Vagina (tissue), 2 donors: ENCODE data around the gene FADS2. TPM values are rescaled to one million over a fixed set of nuclear protein-coding genes. Genes with fewer than 3 reads are reported as not detected.

Experiments used
- DNase-seq, 2 donors: peaks; one replicate each; pipeline ENCODE4 v3.0.0-alpha.2; 2017; ENCODE audit errors: extremely low spot score in 2 of 2
- H3K27ac ChIP-seq: fragments of 200-600 bp; sonication (generic); one replicate; pipeline ENCODE4 v1.5.1; 2019
- H3K27me3 ChIP-seq: fragments of 200-600 bp; sonication (generic); one replicate; pipeline ENCODE4 v1.5.1; 2019
- H3K36me3 ChIP-seq, 2 donors: fragments of 200-600 bp; sonication (generic); one replicate each; pipeline ENCODE4 v1.5.1; 2017 to 2019
- H3K4me1 ChIP-seq: fragments of 200-600 bp; sonication (generic); one replicate; pipeline ENCODE4 v1.5.1; 2019
- H3K4me3 ChIP-seq, 2 donors: fragments of 200-600 bp; sonication (generic); 1 replicate in 1 of 2; 2 replicates in 1 of 2; pipeline ENCODE4 v1.5.1; 2016 to 2019
- H3K9me3 ChIP-seq: fragments of 200-600 bp; sonication (generic); one replicate; pipeline ENCODE4 v1.5.1; 2019
- POLR2A ChIP-seq, 2 donors: fragments of 450-650 bp; IDR thresholded peaks; one replicate each; pipeline ENCODE4 v1.6.1; 2017; ENCODE audit warnings: antibody characterized with exemption in 2 of 2, mild to moderate bottlenecking in 2 of 2, moderate library complexity in 2 of 2
- POLR2AphosphoS5 ChIP-seq, 2 donors: sonication (generic); formaldehyde crosslinking; IDR thresholded peaks; one replicate each; pipeline ENCODE4 v1.9.0; 2017; ENCODE audit warnings: antibody characterized with exemption in 2 of 2, mild to moderate bottlenecking in 2 of 2, low read depth in 1 of 2; ENCODE audit not compliant: insufficient read depth in 1 of 2
- intact Hi-C: fragments of 100-400 bp; cut with DNase I; formaldehyde crosslinking; loops from one replicate; pipeline ENCODE4 v1.15.1; 2023
- total RNA-seq: library from RNA; depleted of rRNA; stranded (reverse); fragments of >200 nt; gene quantifications from one replicate; pipeline ENCODE4 v1.2.3, GENCODE V29; 2016
- TF ChIP-seq, protein P1 (sequence below), 3 experiments: fragments of 450-650 bp in 2 of 3; fragments of 200-600 bp in 1 of 3; sonication (generic) in 1 of 3; IDR thresholded peaks; one replicate each; pipeline ENCODE4 v1.5.1; 2017 to 2019; ENCODE audit warnings: antibody characterized with exemption in 3 of 3, mild to moderate bottlenecking in 2 of 3, moderate library complexity in 2 of 3

Gene FADS2
- total RNA-seq, 1 donor from 2014 or later: 25.5 TPM

DNA sequence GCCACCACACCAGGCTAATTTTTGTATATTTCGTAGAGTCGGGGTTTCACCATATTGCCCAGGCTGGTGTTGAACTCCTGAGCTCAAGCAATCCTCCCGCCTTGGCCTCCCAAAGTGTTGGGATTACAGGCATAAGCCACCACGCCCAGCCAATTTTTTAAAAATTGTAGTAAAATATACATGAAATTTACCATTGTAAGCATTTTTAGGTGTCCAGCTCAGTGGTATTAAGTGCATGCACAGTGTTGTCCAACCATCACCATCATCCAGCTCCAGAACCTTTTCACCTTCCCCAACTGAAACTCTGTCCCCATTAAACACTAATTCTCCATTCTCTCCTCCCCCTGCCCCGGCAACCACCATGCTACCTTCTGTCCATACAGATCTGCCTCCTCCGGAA lies 54.8 kb downstream of the FADS2 start:
- Histone ChIP-seq H3K4me1 (peaks cover 4% of the 10 kb centered on the region), H3K36me3 (no peaks in the 10 kb centered on the region), H3K27ac (no peak overlapping the region), H3K9me3 (no peaks in the 10 kb centered on the region), H3K4me3 (no peak overlapping the region), H3K27me3 (no peaks in the 10 kb centered on the region)
- no peak for DNase-seq
- TF ChIP-seq POLR2AphosphoS5 (IDR thresholded peaks at IDR 0.05; ENCODE audit: insufficient read depth in 1 of 2, low read depth in 1 of 2): no peak
- TF ChIP-seq POLR2A (IDR thresholded peaks at IDR 0.05): no peak
- TF ChIP-seq, protein P1, sequence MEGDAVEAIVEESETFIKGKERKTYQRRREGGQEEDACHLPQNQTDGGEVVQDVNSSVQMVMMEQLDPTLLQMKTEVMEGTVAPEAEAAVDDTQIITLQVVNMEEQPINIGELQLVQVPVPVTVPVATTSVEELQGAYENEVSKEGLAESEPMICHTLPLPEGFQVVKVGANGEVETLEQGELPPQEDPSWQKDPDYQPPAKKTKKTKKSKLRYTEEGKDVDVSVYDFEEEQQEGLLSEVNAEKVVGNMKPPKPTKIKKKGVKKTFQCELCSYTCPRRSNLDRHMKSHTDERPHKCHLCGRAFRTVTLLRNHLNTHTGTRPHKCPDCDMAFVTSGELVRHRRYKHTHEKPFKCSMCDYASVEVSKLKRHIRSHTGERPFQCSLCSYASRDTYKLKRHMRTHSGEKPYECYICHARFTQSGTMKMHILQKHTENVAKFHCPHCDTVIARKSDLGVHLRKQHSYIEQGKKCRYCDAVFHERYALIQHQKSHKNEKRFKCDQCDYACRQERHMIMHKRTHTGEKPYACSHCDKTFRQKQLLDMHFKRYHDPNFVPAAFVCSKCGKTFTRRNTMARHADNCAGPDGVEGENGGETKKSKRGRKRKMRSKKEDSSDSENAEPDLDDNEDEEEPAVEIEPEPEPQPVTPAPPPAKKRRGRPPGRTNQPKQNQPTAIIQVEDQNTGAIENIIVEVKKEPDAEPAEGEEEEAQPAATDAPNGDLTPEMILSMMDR (IDR thresholded peaks at IDR 0.05): no peak
- intact Hi-C loops: no loop called here

DNA sequence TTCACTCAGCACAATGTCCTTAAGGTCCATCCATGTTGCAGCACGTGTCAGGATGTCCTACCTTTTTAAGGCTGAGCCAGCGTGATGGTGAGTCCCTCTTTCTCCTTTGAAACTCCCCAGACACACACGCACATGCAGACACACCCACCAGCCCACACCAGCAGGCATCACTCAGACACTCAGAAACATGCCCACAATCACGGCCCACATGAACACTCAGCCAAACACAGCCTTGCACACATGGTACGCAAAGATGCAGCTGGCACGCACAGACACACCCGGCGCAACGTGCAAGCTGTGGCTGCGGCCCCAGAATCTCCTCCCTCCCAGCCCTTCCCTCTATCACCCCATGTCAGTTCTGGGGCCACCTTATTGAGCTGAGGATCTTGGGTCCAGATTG lies 55.2 kb downstream of the FADS2 start:
- Histone ChIP-seq H3K4me1 (peaks cover 5% of the 10 kb centered on the region), H3K36me3 (no peaks in the 10 kb centered on the region), H3K27me3 (no peaks in the 10 kb centered on the region), H3K4me3 (no peak overlapping the region), H3K9me3 (no peaks in the 10 kb centered on the region), H3K27ac (no peak overlapping the region)
- intact Hi-C loops: no loop called here
- no peak for TF ChIP-seq POLR2A (IDR thresholded peaks at IDR 0.05)
- TF ChIP-seq POLR2AphosphoS5 (IDR thresholded peaks at IDR 0.05; ENCODE audit: insufficient read depth in 1 of 2, low read depth in 1 of 2): no peak
- TF ChIP-seq, protein P1 (IDR thresholded peaks at IDR 0.05): no peak
- no peak for DNase-seq

DNA sequence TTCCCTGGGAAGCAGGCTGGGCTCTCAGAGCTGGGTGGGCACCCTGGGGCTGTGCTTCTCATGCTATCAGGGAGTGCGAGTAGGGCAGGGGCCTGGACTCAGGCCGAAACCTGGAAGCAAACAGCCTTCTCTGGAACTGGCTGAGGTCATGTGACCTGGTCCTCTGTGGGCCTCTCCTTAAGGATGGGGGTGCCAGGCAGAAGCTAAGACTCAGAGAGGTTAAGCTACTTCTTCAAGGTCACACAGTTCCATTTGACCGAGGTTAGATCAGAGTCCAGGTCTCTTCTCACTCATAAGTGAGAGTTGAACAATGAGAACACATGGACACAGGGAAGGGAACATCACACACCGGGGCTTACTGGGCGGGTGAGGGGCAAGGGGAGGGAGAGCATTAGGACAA lies 55.8 kb downstream of the FADS2 start:
- no peak overlapping the region for H3K27ac ChIP-seq
- no peaks in the 10 kb centered on the region for H3K9me3 ChIP-seq
- no peak overlapping the region for H3K4me3 ChIP-seq
- DNase-seq: no peak
- no peaks in the 10 kb centered on the region for H3K36me3 ChIP-seq
- no peaks in the 10 kb centered on the region for H3K27me3 ChIP-seq
- H3K4me1 ChIP-seq: peaks cover 5% of the 10 kb centered on the region
- TF ChIP-seq POLR2AphosphoS5 (IDR thresholded peaks at IDR 0.05; ENCODE audit: insufficient read depth in 1 of 2, low read depth in 1 of 2) (no peak), POLR2A (IDR thresholded peaks at IDR 0.05) (no peak)
- TF ChIP-seq, protein P1 (IDR thresholded peaks at IDR 0.05): no peak
- intact Hi-C loops: no loop called here

DNA sequence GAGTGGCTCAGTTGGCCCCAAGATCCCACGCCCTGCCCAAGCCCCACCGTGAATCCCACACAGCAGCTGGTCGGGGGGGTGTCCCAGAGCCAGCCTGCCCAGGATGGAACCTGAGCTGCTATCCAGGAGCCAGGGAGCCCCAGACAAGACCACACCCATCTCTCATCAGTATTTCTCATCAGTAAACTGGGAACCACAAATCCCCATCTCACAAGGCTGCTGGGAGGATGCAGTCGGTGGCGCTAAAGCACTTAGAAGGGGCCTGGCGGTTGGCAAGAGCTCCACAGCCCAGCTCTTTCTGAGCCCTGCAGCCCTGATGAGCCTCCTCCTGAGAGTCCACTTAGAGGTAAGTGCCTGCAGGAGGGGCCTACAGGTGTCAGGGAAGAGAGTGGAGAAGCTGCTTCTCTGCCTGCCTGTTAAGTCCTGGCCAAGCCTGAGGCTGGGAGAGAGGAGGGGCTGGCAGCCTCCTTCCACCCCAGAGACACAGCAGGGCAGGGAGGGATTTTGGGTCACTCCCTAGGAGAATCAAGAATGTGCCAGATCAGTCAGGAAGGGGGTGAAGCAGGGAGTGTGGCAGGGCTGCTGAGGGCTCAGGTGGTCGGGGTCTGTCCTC lies 57.2 kb downstream of the FADS2 start:
- Histone ChIP-seq H3K27ac (no peak overlapping the region), H3K27me3 (no peaks in the 10 kb centered on the region)

More for the DNA sequence above, 57.2 kb downstream of the FADS2 start:
- no peak for TF ChIP-seq POLR2AphosphoS5 (IDR thresholded peaks at IDR 0.05; ENCODE audit: insufficient read depth in 1 of 2, low read depth in 1 of 2)
- TF ChIP-seq POLR2A (IDR thresholded peaks at IDR 0.05): no peak
- TF ChIP-seq, protein P1 (IDR thresholded peaks at IDR 0.05): no peak
- intact Hi-C loops: no loop called here
- H3K4me3 ChIP-seq: no peak overlapping the region
- peaks cover 11% of the 10 kb centered on the region for H3K4me1 ChIP-seq
- H3K36me3 ChIP-seq: no peaks in the 10 kb centered on the region
- H3K9me3 ChIP-seq: no peaks in the 10 kb centered on the region
- DNase-seq: no peak
